Measurements from ENCODE around the gene ANKRD34A. TPM values are rescaled to one million over a fixed set of nuclear protein-coding genes. Genes with fewer than 3 reads are reported as not detected.

ANKRD34A gene
- total and polyA plus RNA-seq, 2 of the 8 experiments (the other 6 are each of a cell fraction or from before 2014, with no cell fraction given): 0.15 to 0.20 TPM

GRCh38 chr1:145961425-145962156 is 2.8 kb downstream of the ANKRD34A start:
- H3K9me3 ChIP-seq (ENCODE audit: insufficient read depth in 2 of 2, low read depth in 1 of 2, low read length in 1 of 2): no peaks in the 10 kb centered on the region
- H3K4me3 ChIP-seq (ENCODE audit: extremely low read depth in 1 of 4, insufficient read depth in 2 of 4, low read depth in 3 of 4, low read length in 4 of 4): peak overlapping the region; percentile 56 to 85 (median 82)
- peak overlapping the region; percentile 40; the same call in 1 of the 2 replicates for H2AFZ ChIP-seq (ENCODE audit: low read length)
- peaks cover 25 to 65% (median 59%) of the 10 kb centered on the region in 4 experiments for H3K27me3 ChIP-seq (replicated peaks in 1 of 4; ENCODE audit: control insufficient read depth in 3 of 4, extremely low read depth in 1 of 4, insufficient read depth in 3 of 4, low read length in 3 of 4)
- no peaks in the 10 kb centered on the region for H3K79me1 ChIP-seq (ENCODE audit: low read depth, low read length)
- H2AK5ac ChIP-seq (ENCODE audit: low read depth, low read length): no peak overlapping the region
- POLR2A ChIA-PET (ENCODE audit: partially characterized antibody): interaction anchor here (0.7 to 5.3 kb wide), 4 partner anchors 31 to 41 kb away, joined by 3 to 31 read pairs (median 6); partner anchors contain the start of genes RBM8A and TXNIP
- no peak overlapping the region for H3K27ac ChIP-seq (ENCODE audit: low read depth, low read length)
- H4K5ac ChIP-seq (ENCODE audit: insufficient read length, low read depth, low read length): no peak overlapping the region
- peak overlapping the region; percentile 22; the same call in 1 of the 2 replicates for H4K8ac ChIP-seq (ENCODE audit: extremely low read depth, insufficient read depth, low read length)
- TF ChIP-seq RNF2 (IDR thresholded peaks at IDR 0.05; ENCODE audit: borderline replicate concordance, low read depth, low read length, missing control alignments, poor library complexity, severe bottlenecking) (peak; percentile 25), RBBP5 (IDR thresholded peaks at IDR 0.05; ENCODE audit: borderline replicate concordance, low read depth, low read length) (peak; percentile 38; the same call in 1 of the 2 replicates), POLR2AphosphoS5 (IDR thresholded peaks at IDR 0.05; ENCODE audit: low read depth, low read length) (no peak), E2F6 (IDR thresholded peaks at IDR 0.05) (peak; percentile 34), ASH2L (IDR thresholded peaks at IDR 0.05; ENCODE audit: low read length) (no peak), CTBP2 (IDR thresholded peaks at IDR 0.05; ENCODE audit: borderline replicate concordance, insufficient read depth, insufficient read length, low read length) (peak; percentile 71), SUZ12 (IDR thresholded peaks at IDR 0.05; ENCODE audit: low read length) (peak; percentile 85), EZH2 (IDR thresholded peaks at IDR 0.05; ENCODE audit: low read depth, low read length, severe bottlenecking) (peak; percentile 68), MAX (IDR thresholded peaks at IDR 0.05) (0 out of 2 replicates have a peak, but pooled peaks have one; percentile 20), CHD1 (IDR thresholded peaks at IDR 0.05; ENCODE audit: low read depth, low read length) (no peak)
- no peak overlapping the region for H3K9ac ChIP-seq (replicated peaks in 1 of 4; ENCODE audit: extremely low read depth in 1 of 4, low read depth in 3 of 4, low read length in 3 of 4)
- WGBS, 2 experiments (ENCODE audit: extremely low coverage in 1 of 2, insufficient coverage in 1 of 2, insufficient read length in 1 of 2, insufficient replicate concordance in 2 of 2, low coverage in 1 of 2, low lambda C conversion rate in 2 of 2, missing lambda C conversion rate in 1 of 2): 4% methylated on average over 57 of the region's 57 CpGs; no CpG with 5 or more reads in 1 of the 2 experiments
- CTCF ChIA-PET (ENCODE audit: partially characterized antibody): interaction anchor here (3.6 kb wide), 1 partner anchor 18 kb away, joined by 17 read pairs; no protein-coding TSS in a partner anchor
- peak overlapping the region; percentile 68; the same call in 1 of the 2 replicates for H2BK12ac ChIP-seq (ENCODE audit: low read depth, low read length)
- peaks cover 0 to 2% of the 10 kb centered on the region in 2 experiments for H4K20me1 ChIP-seq (replicated peaks in 1 of 2; ENCODE audit: control insufficient read depth in 1 of 2, insufficient read depth in 2 of 2, low read length in 2 of 2)
- no peaks in the 10 kb centered on the region for H3K36me3 ChIP-seq (ENCODE audit: control insufficient read depth in 2 of 4, insufficient read depth in 4 of 4, low read length in 3 of 4)
- H3K23me2 ChIP-seq (ENCODE audit: low read depth, low read length): peaks cover 25% of the 10 kb centered on the region
- H3K4me2 ChIP-seq (ENCODE audit: insufficient read depth in 1 of 2, low read depth in 2 of 2, low read length in 2 of 2): peak overlapping the region; percentile 93 to 98
- H2BK5ac ChIP-seq (ENCODE audit: low read depth, low read length): no peak overlapping the region
- no peak overlapping the region for H3K23ac ChIP-seq (ENCODE audit: insufficient read length)
- no peak overlapping the region for H2BK120ac ChIP-seq (replicated peaks; ENCODE audit: low read depth, low read length)
- peaks cover 0 to 20% (median 11%) of the 10 kb centered on the region in 4 experiments; a peak in 6 of 7 replicates for H3K4me1 ChIP-seq (replicated peaks in 1 of 4; ENCODE audit: control insufficient read depth in 3 of 4, insufficient read depth in 4 of 4, low read length in 3 of 4)
- DNase-seq (ENCODE audit: low read depth in 1 of 2, low spot score in 2 of 2): peak in 1 of 2 experiments; percentile 65
- no peak overlapping the region for H3K4ac ChIP-seq (replicated peaks; ENCODE audit: insufficient read length, low read depth, low read length)
- no peak for FAIRE-seq
- H2BK20ac ChIP-seq (ENCODE audit: low read length): no peak overlapping the region
- no peak overlapping the region for H4K91ac ChIP-seq (replicated peaks; ENCODE audit: insufficient read length, low read length)
- H3K18ac ChIP-seq (ENCODE audit: extremely low read depth, low read length): no peak overlapping the region; the same call in 1 of the 2 replicates
- H2BK15ac ChIP-seq (ENCODE audit: low read length): no peak overlapping the region
- H3K14ac ChIP-seq (ENCODE audit: insufficient read length): no peak overlapping the region
- no peaks in the 10 kb centered on the region for H3K79me2 ChIP-seq (ENCODE audit: control insufficient read depth in 1 of 2, insufficient read depth in 2 of 2, low read length in 2 of 2)
- no peak overlapping the region for H3K56ac ChIP-seq (replicated peaks; ENCODE audit: insufficient read length, low read depth, low read length)

Data from H1 (cell line).